Astrocyte of the cerebellum (primary cell): ENCODE measurements around the gene CHD6.

ENCODE experiments used
- DNase-seq: peaks from one replicate; pipeline ENCODE4 v3.0.0-alpha.2; 2011; ENCODE audit warnings: low read depth
- H3K4me3 ChIP-seq: 2 replicates; pipeline ENCODE4 v1.5.1; 2011; ENCODE audit warnings: mild to moderate bottlenecking, low read depth, low read length, moderate library complexity
- CTCF ChIP-seq: IDR thresholded peaks from 2 replicates; pipeline ENCODE4 v1.5.1; 2012; ENCODE audit warnings: low read length, low read depth, moderate library complexity, mild to moderate bottlenecking; ENCODE audit errors: missing control alignments
- in situ Hi-C: cut with HindIII; loops from 2 replicates; pipeline ENCODE4 v1.10.0; 2017; ENCODE audit warnings: low sequenced_read_pairs

The CHD6 gene

GRCh38 chr20:41373931-41374920, 244.0 kb downstream of the CHD6 start:
- H3K4me3 ChIP-seq: no peak overlapping the region
- no peak for DNase-seq
- no peak for TF ChIP-seq CTCF
- in situ Hi-C loops: no loop called here

GRCh38 chr20:41373251-41373783, 244.9 kb downstream of the CHD6 start:
- no peak for TF ChIP-seq CTCF
- H3K4me3 ChIP-seq: no peak overlapping the region
- DNase-seq: no peak
- in situ Hi-C loops: no loop called here

- H3K4me3 ChIP-seq: no peak overlapping the region
- no peak for TF ChIP-seq CTCF
- in situ Hi-C loops: no loop called here
- DNase-seq: no peak
Measured at GRCh38 chr20:41371371-41371770, 246.8 kb downstream of the CHD6 start.

- no peak for DNase-seq
- no peak for TF ChIP-seq CTCF
Measured at GRCh38 chr20:41370176-41370575, 248.0 kb downstream of the CHD6 start.

GRCh38 chr20:41369673-41370072, 248.5 kb downstream of the CHD6 start:
- in situ Hi-C loops: no loop called here
- DNase-seq: no peak
- H3K4me3 ChIP-seq: no peak overlapping the region
- TF ChIP-seq CTCF: no peak

More at GRCh38 chr20:41370176-41370575, 248.0 kb downstream of the CHD6 start:
- in situ Hi-C loops: no loop called here
- H3K4me3 ChIP-seq: no peak overlapping the region

- DNase-seq: no peak
- in situ Hi-C loops: no loop called here
- no peak overlapping the region for H3K4me3 ChIP-seq
- TF ChIP-seq CTCF: no peak
Measured at GRCh38 chr20:41367956-41368355, 250.2 kb downstream of the CHD6 start.
